Osteoblast (primary cell): Measurements from ENCODE around the gene UPK1A. TPM values are rescaled to one million over a fixed set of nuclear protein-coding genes. Genes with fewer than 3 reads are reported as not detected.

Source experiments
- DNase-seq: peaks from one replicate; pipeline ENCODE4 v3.0.0; 2011; ENCODE audit warnings: low spot score, mixed read lengths; ENCODE audit not compliant: insufficient read length; ENCODE audit errors: missing footprints
- H2AFZ ChIP-seq: 2 replicates; pipeline ENCODE4 v1.6.0; 2011; ENCODE audit warnings: mild to moderate bottlenecking, low read length
- H3K27ac ChIP-seq: 2 replicates; pipeline ENCODE4 v1.5.1; 2011; ENCODE audit warnings: mild to moderate bottlenecking, low read depth, low read length, moderate library complexity
- H3K27me3 ChIP-seq: 2 replicates; pipeline ENCODE4 v1.6.0; 2012; ENCODE audit warnings: mild to moderate bottlenecking, control low read depth, inconsistent platforms, low read length, moderate library complexity; ENCODE audit not compliant: insufficient read depth
- H3K36me3 ChIP-seq: 2 replicates; pipeline ENCODE4 v1.5.1; 2011; ENCODE audit warnings: mild to moderate bottlenecking, low read length, control low read depth, moderate library complexity; ENCODE audit not compliant: insufficient read depth
- H3K4me1 ChIP-seq: 2 replicates; pipeline ENCODE4 v1.5.1; 2011; ENCODE audit warnings: mild to moderate bottlenecking, low read length, control low read depth, moderate library complexity; ENCODE audit not compliant: insufficient read depth
- H3K4me2 ChIP-seq: 2 replicates; pipeline ENCODE4 v1.6.0; 2011; ENCODE audit warnings: mild to moderate bottlenecking, low read length; ENCODE audit not compliant: insufficient read depth
- H3K4me3 ChIP-seq: fragments of 200-600 bp; sonication (generic); 3 replicates; pipeline ENCODE4 v1.5.1; 2012; ENCODE audit warnings: mild to moderate bottlenecking, low read length, inconsistent platforms; ENCODE audit not compliant: insufficient read depth
- H3K79me2 ChIP-seq: 2 replicates; pipeline ENCODE4 v1.6.0; 2012; ENCODE audit warnings: mild to moderate bottlenecking, low read length, control low read depth, inconsistent platforms; ENCODE audit not compliant: insufficient read depth
- H3K9me3 ChIP-seq: 2 replicates; pipeline ENCODE4 v1.5.1; 2011; ENCODE audit warnings: low read depth, low read length, control low read depth
- H4K20me1 ChIP-seq: 2 replicates; pipeline ENCODE4 v1.6.0; 2012; ENCODE audit warnings: mild to moderate bottlenecking, low read length, control low read depth; ENCODE audit not compliant: insufficient read depth
- CTCF ChIP-seq: IDR thresholded peaks from 2 replicates; pipeline ENCODE4 v1.5.1; 2011; ENCODE audit warnings: mild to moderate bottlenecking, low read depth, low read length, moderate library complexity; ENCODE audit errors: extremely low read depth
- total RNA-seq: library from RNA; depleted of rRNA; stranded (reverse); fragments of >200 nt; gene quantifications from 2 replicates; pipeline ENCODE4 v1.2.3, GENCODE V29; 2012

Gene UPK1A
- total RNA-seq, 1 donor: not detected

- H3K4me3 ChIP-seq: peak overlapping the region; percentile 77
- peak; percentile 96 for DNase-seq
- no peaks in the 10 kb centered on the region for H4K20me1 ChIP-seq
- no peaks in the 10 kb centered on the region for H3K9me3 ChIP-seq
- H3K4me1 ChIP-seq: peaks cover 11% of the 10 kb centered on the region
- peak overlapping the region; percentile 96 for H3K4me2 ChIP-seq
- H3K27me3 ChIP-seq: no peaks in the 10 kb centered on the region
- H3K79me2 ChIP-seq: peaks cover 4% of the 10 kb centered on the region
- no peak for TF ChIP-seq CTCF
- peak overlapping the region; percentile 97 for H2AFZ ChIP-seq
- H3K27ac ChIP-seq: peak overlapping the region; percentile 37
- H3K36me3 ChIP-seq: no peaks in the 10 kb centered on the region
Measured at GRCh38 chr19:35643255-35644205, 22.8 kb upstream of the UPK1A start.

GRCh38 chr19:35644206-35644986 lies 21.9 kb upstream of the UPK1A start:
- Histone ChIP-seq H3K4me1 (peaks cover 17% of the 10 kb centered on the region), H3K4me3 (peak overlapping the region; percentile 77), H3K36me3 (no peaks in the 10 kb centered on the region), H4K20me1 (no peaks in the 10 kb centered on the region), H3K9me3 (no peaks in the 10 kb centered on the region), H2AFZ (peak overlapping the region; percentile 97), H3K27ac (peak overlapping the region; percentile 37), H3K79me2 (peaks cover 13% of the 10 kb centered on the region), H3K27me3 (no peaks in the 10 kb centered on the region), H3K4me2 (peak overlapping the region; percentile 96)
- DNase-seq: peak; percentile 99
- no peak for TF ChIP-seq CTCF

- H4K20me1 ChIP-seq: no peaks in the 10 kb centered on the region
- H3K4me3 ChIP-seq: peak overlapping the region; percentile 77
- H3K27ac ChIP-seq: peak overlapping the region; percentile 33
- peaks cover 20% of the 10 kb centered on the region for H3K79me2 ChIP-seq
- H2AFZ ChIP-seq: peak overlapping the region; percentile 97
- DNase-seq: peak; percentile 92
- no peaks in the 10 kb centered on the region for H3K9me3 ChIP-seq
- H3K27me3 ChIP-seq: no peaks in the 10 kb centered on the region
- no peaks in the 10 kb centered on the region for H3K36me3 ChIP-seq
- H3K4me1 ChIP-seq: peaks cover 17% of the 10 kb centered on the region
- H3K4me2 ChIP-seq: peak overlapping the region; percentile 96
- no peak for TF ChIP-seq CTCF
Measured at GRCh38 chr19:35644987-35645679, 21.2 kb upstream of the UPK1A start.
